ENCODE measurements around the gene CAPN14.

DNA sequence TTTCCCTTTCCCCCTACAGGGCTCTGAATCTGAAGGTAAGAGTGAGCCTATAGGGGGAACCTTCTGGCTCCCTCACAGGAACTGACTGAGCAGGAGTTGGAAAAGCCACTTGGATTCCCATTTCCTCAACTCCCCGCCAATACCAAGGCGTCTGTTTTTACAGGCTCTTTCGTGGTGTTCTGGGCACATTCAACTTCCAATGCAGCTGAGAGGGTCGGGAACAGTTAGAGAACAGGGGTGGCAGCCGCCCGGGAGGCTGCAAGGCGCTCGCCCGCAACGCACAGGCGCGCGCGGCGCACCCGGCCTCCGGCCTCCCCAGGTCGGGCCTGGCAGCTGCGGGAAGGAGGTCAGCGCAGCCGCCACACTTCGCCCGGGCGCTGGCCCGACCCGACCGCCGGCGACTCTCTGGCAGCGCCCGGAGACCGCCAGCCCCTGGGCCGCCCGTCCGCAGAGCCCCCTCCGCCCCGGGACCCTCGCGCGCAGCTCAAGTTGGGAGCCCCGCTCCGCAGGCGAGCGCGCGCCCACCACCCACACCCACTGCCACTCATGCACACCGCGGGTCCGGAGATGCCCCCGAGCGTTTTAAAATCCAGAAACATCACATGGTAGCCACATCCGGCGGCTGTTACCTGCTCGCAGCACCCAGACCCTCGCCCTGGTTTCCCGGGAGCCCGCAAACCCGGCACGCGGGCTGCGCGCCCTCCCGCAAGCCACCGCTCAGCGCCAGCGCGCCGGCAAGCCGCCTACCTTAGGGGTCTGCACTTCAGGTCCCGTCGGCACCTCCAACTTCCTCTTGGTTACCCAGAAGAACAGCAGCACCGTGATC, 79.9 kb downstream of the CAPN14 start:
- no peak for TF ChIP-seq TCF4 (CRISPR knock-in tag; IDR thresholded peaks at IDR 0.05; ENCODE audit: borderline replicate concordance)
- TF ChIP-seq, protein P1, sequence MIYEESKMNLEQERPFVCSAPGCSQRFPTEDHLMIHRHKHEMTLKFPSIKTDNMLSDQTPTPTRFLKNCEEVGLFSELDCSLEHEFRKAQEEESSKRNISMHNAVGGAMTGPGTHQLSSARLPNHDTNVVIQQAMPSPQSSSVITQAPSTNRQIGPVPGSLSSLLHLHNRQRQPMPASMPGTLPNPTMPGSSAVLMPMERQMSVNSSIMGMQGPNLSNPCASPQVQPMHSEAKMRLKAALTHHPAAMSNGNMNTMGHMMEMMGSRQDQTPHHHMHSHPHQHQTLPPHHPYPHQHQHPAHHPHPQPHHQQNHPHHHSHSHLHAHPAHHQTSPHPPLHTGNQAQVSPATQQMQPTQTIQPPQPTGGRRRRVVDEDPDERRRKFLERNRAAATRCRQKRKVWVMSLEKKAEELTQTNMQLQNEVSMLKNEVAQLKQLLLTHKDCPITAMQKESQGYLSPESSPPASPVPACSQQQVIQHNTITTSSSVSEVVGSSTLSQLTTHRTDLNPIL (CRISPR knock-in tag; IDR thresholded peaks at IDR 0.05; ENCODE audit: low read depth) = no peak
- no peak for TF ChIP-seq TOX (CRISPR knock-in tag; IDR thresholded peaks at IDR 0.05; ENCODE audit: borderline replicate concordance)
- TF ChIP-seq OSR1 (CRISPR knock-in tag; IDR thresholded peaks at IDR 0.05) = no peak
- no peak for TF ChIP-seq ZFP30 (CRISPR knock-in tag; IDR thresholded peaks at IDR 0.05)
- no peak for TF ChIP-seq GLIS3 (CRISPR knock-in tag; IDR thresholded peaks at IDR 0.05)
